GM18507 (cell line): ENCODE results near the gene MREG.
"Not testable (repeated sequence)": the region's sequence is repeated elsewhere in the genome, so short reads cannot be mapped to it uniquely, and the experiment has no call there.

Experiments
- DNase-seq: peaks from one replicate; pipeline ENCODE4 v3.0.0; 2011; ENCODE audit warnings: low read depth; ENCODE audit not compliant: insufficient read length; ENCODE audit errors: extremely low spot score
- FAIRE-seq: peaks from 2 replicates; lab custom pipeline; 2011; peaks lifted over from hg19 to GRCh38; lab: Jason Lieb, UNC

The MREG gene

DNA sequence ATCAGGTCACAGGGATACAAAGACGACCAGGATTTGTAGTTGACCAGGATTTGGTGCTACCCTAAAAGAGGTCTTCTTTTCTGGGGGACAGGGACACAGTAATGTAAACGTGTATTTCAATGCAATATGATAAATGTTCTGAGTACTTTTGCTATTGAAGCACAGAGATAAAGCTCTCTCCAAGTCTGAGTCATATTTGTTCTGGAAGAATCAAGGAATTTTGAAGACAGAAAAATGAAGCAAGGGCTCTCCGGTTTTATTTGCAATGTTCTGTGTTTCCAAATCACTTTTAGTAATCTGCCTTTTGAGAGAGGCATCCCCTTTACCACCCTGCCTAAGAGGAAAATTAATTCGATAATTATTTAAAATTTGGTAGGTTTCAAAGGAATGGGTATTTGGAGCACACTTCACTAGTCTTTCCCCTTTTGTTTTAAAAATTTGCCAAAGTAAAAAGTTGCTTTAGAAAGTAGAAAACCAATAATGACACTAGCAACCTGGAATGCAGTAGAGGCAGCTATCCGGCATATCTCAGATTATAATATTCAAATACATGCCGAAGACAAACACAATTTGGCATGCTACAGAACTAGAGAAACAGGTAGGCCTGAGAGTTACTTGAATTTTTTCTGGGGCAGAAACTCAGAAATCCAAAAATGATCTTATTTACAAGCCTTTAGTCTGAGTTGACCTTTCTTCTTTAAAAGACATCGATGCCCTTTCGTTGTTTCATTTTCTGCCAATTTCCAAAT lies 82.7 kb downstream of the MREG start:
- DNase-seq (no peak), FAIRE-seq (no peak)

DNA sequence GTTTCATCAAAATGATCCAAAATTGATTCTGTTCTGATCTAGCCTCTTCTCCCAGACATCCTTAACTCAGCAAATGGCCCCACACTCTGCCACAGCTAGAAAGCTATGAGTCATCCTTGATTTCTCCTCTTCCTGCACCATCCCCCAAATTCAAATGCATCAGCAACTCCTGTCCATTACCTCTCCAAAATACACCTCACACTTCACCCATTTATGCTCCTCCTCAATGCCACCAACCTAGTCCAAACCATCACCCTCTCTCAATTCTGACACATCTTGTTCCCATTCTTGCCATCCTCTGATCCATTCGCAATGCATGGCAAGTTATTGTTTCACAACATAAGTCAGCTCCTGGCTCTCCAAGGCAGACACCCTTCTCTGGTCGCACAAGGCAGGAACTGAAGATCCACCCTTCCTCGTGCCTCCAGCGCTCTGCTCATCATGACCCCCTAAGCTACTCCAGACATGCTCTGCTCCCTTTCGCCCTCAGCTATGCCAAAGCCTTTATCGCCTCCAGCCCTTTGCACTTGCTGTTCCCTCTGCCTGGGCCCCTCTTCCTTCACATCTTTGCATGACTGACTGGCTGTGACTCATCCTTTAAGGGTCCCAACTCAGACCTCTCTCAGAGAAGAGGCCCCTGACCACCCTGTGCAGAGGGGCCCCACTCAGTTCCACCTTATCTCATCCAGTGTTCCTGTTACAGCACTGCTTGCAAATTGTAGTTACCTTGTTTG lies 83.6 kb downstream of the MREG start:
- FAIRE-seq (no peak), DNase-seq (no peak)

DNA sequence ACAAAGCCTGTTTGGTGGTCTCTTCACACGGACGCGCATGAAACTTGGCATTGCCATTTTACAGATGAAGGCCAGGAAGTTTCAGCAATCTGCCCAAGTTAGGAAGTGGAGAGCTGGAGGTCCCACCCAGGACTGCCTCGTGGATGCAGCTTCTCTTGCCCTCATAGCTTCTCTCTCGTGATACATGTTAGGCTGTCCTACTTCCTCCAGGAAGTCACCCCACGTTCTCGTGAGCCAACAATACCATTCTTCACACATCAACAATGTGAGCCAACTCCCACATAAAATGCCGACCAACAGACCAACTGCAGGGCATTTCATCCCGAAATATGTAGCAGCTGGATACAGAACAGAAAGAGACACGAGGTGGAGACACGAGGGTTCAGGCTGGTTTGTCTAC lies 85.3 kb downstream of the MREG start:
- FAIRE-seq = no peak

DNA sequence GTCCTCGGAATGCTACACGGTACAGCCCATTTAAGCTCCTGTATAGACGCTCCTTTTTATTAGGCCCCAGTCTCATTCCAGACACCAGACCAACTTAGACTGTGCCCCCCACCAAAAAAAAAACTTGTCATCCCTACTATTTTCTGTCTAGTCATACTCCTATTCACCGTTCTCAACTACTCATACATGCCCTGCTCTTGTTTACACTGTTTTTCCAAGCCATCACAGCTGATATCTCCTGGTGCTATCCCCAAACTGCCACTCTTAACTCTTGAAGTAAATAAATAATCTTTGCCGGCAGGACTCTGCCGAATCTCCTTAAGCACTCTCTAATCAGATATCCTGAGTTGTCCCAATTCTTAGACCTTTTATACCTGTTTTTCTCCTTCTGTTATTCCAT lies 86.4 kb downstream of the MREG start:
- DNase-seq, FAIRE-seq: not testable (repeated sequence)

More for the DNA sequence above, 85.3 kb downstream of the MREG start:
- no peak for DNase-seq

DNA sequence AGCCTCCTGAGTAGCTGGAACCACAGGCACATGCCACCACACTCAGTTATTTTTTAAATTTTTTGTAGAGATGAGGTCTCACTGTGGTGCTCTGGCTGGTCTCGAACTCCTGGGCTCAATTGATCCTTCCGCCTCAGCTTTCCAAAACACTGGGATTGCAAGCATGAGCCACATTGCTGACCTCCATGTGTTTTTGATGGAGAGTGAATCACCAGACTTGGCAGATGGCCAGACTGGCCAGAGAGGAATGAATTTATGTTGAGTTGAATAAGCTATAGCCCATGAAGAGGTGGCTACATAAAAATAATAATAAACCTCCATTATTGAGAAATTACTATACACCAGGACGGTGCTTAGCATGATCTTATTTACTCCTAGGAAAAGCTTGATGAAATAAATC lies 91.5 kb downstream of the MREG start:
- FAIRE-seq (no peak), DNase-seq (no peak)

DNA sequence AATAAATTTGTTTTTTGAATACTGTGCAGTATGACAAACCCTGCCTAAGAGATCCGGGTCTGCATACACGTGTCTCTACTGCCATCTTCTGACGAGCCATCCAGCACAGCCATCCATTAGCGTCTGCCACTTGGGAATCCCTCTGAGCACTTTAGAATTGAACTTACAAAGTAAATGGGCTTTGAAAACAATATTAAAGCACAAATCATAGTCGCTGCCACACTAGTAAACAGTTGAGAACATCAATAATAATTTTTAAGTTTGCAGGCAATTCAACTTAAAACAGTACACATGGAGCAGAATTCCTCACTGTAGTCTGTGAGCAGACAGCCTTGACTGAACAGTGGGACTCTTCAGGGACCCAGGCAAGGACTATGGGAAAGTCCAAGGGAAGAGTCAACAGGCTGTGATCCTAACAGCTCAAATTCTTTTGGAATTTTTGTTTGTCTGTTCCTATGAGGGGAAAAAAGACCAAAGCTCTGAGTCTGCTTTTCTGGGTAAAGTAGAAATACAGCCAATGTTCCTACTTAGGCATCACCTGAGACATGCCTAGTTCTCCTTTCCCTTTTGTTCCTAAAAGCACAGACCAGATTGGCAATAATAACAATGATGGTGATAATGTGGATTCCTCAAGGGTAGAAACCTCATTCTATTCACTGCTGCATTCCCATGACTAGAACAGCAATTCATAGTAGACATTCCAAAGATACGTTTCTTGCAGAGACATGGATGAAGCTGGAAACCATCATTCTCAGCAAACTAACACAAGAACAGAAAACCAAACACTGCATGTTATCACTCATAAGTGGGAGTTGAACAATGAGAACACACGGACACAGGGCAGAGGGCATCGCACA lies 92.9 kb downstream of the MREG start:
- DNase-seq (no peak), FAIRE-seq (peak; percentile 69)

DNA sequence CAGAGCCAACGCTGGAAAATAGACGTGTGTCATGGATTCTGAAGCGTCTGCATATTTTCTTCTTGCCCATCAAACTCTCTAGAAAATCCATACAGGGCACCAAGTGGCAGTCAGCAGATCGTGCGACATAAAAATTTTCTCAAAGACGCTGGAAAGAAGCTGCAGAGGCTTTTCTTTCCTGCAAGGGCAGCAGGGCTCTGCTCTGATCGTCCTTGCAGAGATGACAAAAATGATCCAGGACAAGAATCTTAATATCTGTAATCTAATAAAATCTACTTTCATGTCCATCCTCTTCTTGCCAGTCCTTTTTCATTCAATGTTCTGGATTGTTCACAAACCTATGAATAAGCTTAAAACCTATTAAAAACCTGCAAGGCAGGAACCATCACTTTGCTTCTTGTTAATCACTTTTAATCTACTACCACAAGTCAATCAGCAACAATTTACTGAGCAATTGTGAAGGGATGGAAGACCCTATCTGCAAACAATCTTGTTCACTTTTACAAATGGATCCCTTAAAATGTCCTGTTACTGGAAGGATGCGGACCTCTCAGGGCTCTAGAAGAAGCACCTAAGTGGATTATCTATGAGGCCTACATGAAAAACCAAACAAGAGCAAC lies 93.6 kb downstream of the MREG start:
- no peak for FAIRE-seq

DNA sequence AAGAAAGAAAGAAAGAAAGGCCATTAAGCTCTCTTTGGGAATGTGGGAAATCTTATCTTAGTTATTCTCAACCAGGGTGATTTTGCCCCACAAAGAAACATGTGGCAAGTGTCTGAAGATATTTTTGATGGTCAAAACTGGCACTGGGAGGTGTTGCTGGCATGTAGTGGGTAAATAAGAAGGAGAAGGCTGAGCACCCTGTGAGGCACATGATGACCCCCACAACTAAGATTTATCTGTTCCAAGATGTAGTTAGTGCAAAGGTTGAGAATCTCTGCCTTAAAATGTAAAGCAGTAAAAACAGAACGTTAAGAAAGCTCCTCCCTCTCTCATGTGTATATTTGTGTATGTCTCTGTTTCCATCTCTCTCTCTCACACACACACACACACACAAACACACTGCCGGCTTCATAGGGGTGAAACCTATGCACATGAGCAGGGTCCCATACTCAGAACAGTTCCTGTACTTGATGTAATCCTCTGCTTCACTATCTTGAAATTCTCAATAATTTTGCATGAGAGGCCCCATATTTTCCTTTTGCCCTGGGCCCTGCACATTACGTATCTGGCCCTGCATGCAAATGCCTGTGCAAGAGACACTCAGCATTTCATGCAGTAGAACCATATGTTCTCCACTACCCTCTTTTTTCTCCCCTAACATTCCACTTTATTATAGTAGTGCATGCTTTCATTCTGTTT lies 94.3 kb downstream of the MREG start:
- FAIRE-seq (no peak), DNase-seq (no peak)

More for the DNA sequence above, 93.6 kb downstream of the MREG start:
- no peak for DNase-seq

DNA sequence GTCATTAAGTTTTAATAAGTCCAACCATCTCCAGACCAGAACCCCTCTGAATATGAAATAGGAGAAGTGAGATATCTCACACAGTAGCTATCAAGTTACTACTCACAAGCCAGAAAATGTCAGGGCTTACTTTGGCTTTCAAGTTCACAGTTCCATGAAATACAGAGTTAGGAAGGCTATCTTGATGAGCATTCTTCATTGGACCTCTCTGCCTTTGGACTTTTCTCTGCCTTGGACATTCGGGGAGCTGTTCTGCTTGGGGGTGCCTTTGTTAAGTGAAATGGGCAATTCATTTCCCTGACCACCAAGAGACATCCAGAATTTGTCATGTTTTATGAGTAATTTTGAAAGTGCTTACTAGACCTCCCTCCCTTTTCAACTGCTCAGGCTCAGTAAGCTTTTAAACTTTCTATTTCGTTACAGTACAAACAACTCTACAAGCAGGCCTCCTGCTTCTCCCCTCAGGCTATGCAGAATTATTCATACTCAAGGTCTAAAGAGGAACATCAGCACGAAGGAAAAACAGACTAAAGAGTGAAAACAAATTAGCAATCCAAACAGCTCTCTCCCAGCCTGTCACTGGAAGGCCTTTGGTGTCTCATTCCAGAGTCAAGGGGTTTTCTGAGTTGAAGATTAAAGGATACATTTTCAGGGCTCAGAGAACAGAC lies 95.3 kb downstream of the MREG start:
- peak; percentile 85 for FAIRE-seq
- DNase-seq = peak; percentile 28

DNA sequence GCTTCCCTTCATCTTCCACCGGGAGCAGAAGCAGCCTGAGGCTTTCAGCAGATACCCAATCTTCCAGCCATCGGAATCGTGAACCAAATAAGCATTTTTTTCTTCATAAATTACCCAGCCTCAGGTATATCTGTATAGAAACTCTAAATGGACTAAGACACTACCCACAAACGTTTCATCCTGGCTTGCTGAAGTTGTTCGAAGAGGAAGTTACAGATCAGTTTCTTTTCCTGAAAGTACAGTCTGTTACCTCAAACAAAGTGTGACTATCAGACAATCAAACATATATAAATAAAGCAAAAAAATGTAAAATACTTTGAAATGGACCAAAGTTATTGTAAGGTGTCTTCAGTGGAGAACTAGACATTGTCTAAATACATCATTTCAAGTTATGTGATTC lies 97.9 kb downstream of the MREG start:
- FAIRE-seq = no peak
- DNase-seq = no peak

DNA sequence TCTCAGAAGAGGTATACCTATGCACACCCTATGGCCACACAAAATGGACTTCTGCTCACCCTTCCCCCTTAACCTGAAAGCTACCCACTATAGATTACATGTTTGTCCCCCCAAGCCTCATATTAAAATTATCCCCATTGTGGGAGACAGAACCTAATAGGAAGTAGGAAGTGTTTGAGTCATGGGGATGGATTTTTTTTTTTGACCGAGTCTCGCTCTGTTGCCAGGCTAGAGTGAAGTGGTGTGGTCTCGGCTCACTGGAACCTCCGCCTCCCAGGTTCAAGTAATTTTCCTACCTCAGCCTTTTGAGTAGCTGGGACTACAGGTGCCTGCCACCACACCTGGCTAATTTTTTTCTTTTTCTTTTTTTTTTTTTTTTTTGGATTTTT lies 98.6 kb downstream of the MREG start:
- FAIRE-seq (peak; percentile 68), DNase-seq (no peak)

DNA sequence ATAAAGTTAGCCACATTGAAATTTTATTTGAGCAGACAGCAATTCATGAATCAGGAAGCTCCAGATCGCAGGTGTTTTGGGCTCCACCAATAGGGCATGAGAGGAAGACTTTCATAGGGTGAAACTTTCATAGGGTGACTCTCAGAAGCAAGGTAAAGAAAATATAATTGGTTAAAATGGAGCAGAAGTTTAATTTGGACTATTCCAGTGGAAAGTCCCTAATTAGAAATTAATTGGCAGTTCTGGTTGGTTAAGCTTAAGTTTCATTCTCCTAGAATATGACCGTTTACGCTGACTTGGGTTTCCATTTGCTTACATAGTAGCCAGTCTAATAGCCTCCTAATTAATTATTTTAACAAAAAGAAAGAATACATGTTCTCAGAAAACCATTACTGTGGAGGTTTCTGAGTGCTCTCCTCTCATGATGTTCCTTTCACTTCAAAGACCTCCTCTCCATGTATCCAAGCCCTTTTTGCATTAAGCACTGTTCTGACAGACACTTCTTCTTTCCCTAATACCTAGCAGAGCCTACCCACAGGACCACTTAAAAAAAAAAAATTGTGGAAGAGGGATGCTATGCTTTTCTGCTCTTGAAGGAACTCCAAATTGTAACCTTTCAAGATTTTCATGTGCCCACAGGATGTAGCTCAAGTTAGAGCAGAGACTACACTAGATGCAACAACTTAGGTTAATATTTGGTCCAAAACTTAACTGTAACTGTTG lies 99.1 kb downstream of the MREG start:
- no peak for DNase-seq
- FAIRE-seq = no peak

DNA sequence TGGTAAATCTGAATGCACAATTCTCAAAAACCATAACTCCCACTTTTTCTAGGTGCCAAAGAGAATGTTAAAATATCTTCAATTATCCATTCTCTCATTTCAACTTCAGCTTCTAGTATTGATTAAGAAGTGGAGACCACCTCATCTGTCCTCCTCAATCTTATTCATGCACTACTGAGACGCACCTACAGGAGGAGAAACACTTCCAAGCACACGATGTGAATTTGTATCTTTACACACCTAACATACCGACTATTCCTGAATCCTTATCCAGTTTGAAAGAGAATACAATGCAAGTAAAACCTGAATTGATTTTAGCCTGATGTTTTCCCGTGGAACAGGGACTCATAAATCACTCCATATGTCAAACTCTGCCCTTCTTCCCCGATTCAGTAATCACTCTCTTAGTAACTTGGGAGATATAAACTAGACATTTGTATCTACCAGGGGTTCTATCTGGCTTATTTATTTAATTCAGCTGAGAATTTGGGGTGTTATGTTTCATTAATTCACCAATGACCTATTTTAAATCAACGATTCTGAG lies 101.0 kb downstream of the MREG start:
- FAIRE-seq (no peak), DNase-seq (no peak)

DNA sequence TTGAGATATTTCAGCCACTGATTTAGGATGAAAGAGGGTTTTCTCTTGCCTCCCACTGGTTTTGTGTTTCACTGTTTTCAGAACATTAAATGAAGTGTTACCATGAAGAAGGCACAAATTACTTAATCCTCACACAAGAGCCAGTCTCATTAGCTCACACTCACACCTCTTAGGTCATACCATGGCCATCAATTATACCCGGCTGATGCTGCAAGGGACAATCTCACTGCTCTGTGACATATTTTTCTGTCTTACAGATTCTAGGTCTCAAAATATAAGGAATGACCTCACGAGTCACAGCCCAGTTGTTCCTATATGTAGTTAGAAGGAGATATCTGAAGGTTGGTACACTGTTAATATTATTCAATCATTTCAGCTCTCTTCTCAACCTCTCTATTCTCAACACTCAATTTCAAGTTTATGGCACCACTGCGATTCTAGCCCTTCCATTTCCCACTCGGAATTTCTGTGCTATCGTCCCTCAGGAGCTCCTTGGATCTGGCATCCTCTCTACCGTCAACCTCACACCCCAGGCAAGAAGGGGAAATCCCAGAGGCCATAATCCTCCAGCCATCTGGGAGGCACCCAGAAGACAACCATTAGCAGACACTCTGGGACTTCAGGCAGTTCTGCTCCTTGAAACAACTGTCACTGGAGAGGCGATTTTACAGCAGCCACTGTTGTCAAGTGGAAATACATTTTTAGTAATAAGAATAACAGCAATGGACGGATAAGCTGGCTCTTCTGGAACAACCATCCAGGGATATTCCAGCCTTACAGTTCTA lies 101.9 kb downstream of the MREG start:
- FAIRE-seq (no peak), DNase-seq (no peak)

DNA sequence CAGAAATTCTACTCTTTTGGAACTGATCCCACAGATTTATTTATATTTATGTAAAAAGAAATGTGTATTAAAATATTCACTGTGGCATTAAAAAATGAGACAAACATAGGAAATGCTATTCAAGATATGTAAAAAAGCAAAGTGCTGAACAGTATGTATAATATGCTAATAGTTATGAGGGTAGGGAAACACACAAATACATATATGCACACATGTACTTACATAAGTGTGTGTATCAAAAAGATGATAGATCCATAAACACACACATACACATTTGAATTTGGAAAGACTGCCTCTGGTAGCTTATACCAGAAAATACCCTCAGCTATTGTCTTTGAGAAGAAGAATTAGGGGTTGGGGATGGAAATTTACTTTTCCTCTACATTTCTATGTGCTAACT lies 103.2 kb downstream of the MREG start:
- no peak for FAIRE-seq
- DNase-seq = no peak

DNA sequence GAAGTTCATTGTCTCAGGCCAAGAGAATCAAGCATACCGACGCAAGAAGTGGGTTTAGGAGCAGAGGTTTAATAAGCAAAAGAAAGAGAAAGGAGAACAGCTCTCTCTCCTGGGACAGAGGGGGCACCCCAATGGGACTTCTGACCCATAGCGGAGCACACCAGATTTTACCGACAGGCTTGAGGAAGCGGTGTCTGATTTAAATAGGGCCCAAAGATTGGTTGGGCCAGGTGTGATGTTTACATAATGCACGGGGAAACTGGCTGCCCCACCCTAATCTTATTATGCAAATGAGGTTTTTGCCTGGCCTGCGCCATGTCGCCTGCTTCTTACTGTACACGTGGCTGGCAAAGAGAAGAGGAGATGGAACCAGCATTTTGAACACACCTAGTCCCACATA lies 106.2 kb downstream of the MREG start:
- FAIRE-seq = no peak

DNA sequence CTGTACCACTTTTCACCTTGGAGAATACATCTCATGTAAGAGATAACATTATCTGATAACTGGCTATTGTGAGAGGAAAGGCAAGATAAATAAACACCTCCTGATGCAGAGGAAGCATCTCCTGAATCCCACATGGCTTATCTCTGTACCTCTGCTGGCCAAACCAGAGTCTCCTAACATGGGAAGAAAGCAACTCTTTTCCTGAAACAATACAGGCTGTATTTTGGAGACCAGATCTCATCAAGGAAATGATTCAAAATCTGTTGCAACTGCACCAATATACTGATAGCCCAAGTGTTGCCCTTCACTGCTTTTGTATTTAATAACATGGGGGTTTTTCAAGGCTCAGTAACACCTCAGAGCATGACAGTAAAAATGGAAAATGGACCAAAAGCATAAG lies 106.9 kb downstream of the MREG start:
- FAIRE-seq (no peak), DNase-seq (no peak)

More for the DNA sequence above, 106.2 kb downstream of the MREG start:
- no peak for DNase-seq
